Fibroblast of villous mesenchyme (primary cell): ENCODE data around the gene SLC16A3. TPM values are rescaled to one million over a fixed set of nuclear protein-coding genes. Genes with fewer than 3 reads are reported as not detected.

Experiments
- DNase-seq: peaks from one replicate; pipeline ENCODE4 v3.0.0-alpha.2; 2010; ENCODE audit warnings: low read depth
- H3K4me3 ChIP-seq: 2 replicates; pipeline ENCODE4 v1.5.1; 2011; ENCODE audit warnings: low read depth, mild to moderate bottlenecking, low read length
- CTCF ChIP-seq: IDR thresholded peaks from 2 replicates; pipeline ENCODE4 v1.5.1; 2012; ENCODE audit warnings: low read depth, mild to moderate bottlenecking, low read length; ENCODE audit not compliant: insufficient read depth
- total RNA-seq: library from RNA; depleted of rRNA; stranded (reverse); fragments of >200 nt; gene quantifications from 2 replicates; pipeline ENCODE4 v1.2.3, GENCODE V29; 2012

Gene SLC16A3
- total RNA-seq, 1 donor, result 174 TPM

- no peak for TF ChIP-seq CTCF
- peak; percentile 95 for DNase-seq
- H3K4me3 ChIP-seq, result no peak overlapping the region
These were observed 9.8 kb downstream of the SLC16A3 start for GRCh38 chr17:82238472-82239201.

GRCh38 chr17:82239401-82239925 lies 10.6 kb downstream of the SLC16A3 start:
- H3K4me3 ChIP-seq, result no peak overlapping the region
- DNase-seq, result no peak
- no peak for TF ChIP-seq CTCF

- peak; percentile 41 for DNase-seq
- no peak for TF ChIP-seq CTCF
- H3K4me3 ChIP-seq, result no peak overlapping the region
These were observed 11.2 kb downstream of the SLC16A3 start for GRCh38 chr17:82239926-82240505.

- no peak overlapping the region for H3K4me3 ChIP-seq
- DNase-seq, result no peak
- TF ChIP-seq CTCF, result no peak
These were observed 11.8 kb downstream of the SLC16A3 start for GRCh38 chr17:82240506-82241182.

- no peak for TF ChIP-seq CTCF
- DNase-seq, result peak; percentile 76
- no peak overlapping the region for H3K4me3 ChIP-seq
These were observed 12.5 kb downstream of the SLC16A3 start for GRCh38 chr17:82241183-82241925.

- no peak for TF ChIP-seq CTCF
- H3K4me3 ChIP-seq, result no peak overlapping the region
- no peak for DNase-seq
These were observed 13.3 kb downstream of the SLC16A3 start for GRCh38 chr17:82241926-82242697.
